Nephron progenitor cell (in vitro differentiated cells): ENCODE measurements around the gene DPP10.

Experiments used
- DNase-seq: peaks from one replicate; pipeline ENCODE4 v3.0.0; 2021
- H3K27ac Mint-ChIP-seq: 2 replicates; pipeline ENCODE4 v1.8.0; 2021; ENCODE audit warnings: mild to moderate bottlenecking, moderate library complexity, mixed read lengths
- H3K27me3 Mint-ChIP-seq: 2 replicates; pipeline ENCODE4 v1.8.0; 2021; ENCODE audit warnings: mild to moderate bottlenecking, low read depth, mixed read lengths; ENCODE audit not compliant: poor library complexity
- H3K36me3 Mint-ChIP-seq: 2 replicates; pipeline ENCODE4 v1.8.0; 2021; ENCODE audit warnings: low read depth, mixed read lengths
- H3K4me1 Mint-ChIP-seq: 2 replicates; pipeline ENCODE4 v1.8.0; 2021; ENCODE audit warnings: mixed read lengths
- H3K4me3 Mint-ChIP-seq: 2 replicates; pipeline ENCODE4 v1.8.0; 2021; ENCODE audit warnings: mild to moderate bottlenecking, moderate library complexity, mixed read lengths
- H3K9me3 Mint-ChIP-seq: 2 replicates; pipeline ENCODE4 v1.8.0; 2021; ENCODE audit warnings: mild to moderate bottlenecking, moderate library complexity, mixed read lengths
- CTCF ChIP-seq: fragments of 200-600 bp; sonication (generic); IDR thresholded peaks from 2 replicates; pipeline ENCODE4 v1.5.0; 2021; ENCODE audit warnings: antibody characterized with exemption

Gene DPP10

GRCh38 chr2:115190459-115190858, 748.0 kb downstream of the DPP10 start:
- no peak for DNase-seq
- H3K27me3 Mint-ChIP-seq = no peaks in the 10 kb centered on the region
- TF ChIP-seq CTCF = no peak
- H3K4me3 Mint-ChIP-seq = no peak overlapping the region
- H3K4me1 Mint-ChIP-seq = peaks cover 9% of the 10 kb centered on the region
- H3K36me3 Mint-ChIP-seq = peaks cover 52% of the 10 kb centered on the region
- H3K27ac Mint-ChIP-seq = no peak overlapping the region
- peaks cover 37% of the 10 kb centered on the region for H3K9me3 Mint-ChIP-seq

GRCh38 chr2:115194623-115195022, 752.2 kb downstream of the DPP10 start:
- H3K36me3 Mint-ChIP-seq = peaks cover 23% of the 10 kb centered on the region
- H3K27me3 Mint-ChIP-seq = no peaks in the 10 kb centered on the region
- TF ChIP-seq CTCF = no peak
- peaks cover 29% of the 10 kb centered on the region for H3K4me1 Mint-ChIP-seq
- peaks cover 12% of the 10 kb centered on the region for H3K9me3 Mint-ChIP-seq
- H3K4me3 Mint-ChIP-seq = no peak overlapping the region
- no peak for DNase-seq
- no peak overlapping the region for H3K27ac Mint-ChIP-seq

- DNase-seq = no peak
- peaks cover 6% of the 10 kb centered on the region for H3K36me3 Mint-ChIP-seq
- H3K4me1 Mint-ChIP-seq = peaks cover 37% of the 10 kb centered on the region
- H3K27me3 Mint-ChIP-seq = no peaks in the 10 kb centered on the region
- no peak for TF ChIP-seq CTCF
- H3K27ac Mint-ChIP-seq = no peak overlapping the region
- H3K9me3 Mint-ChIP-seq = peaks cover 2% of the 10 kb centered on the region
- no peak overlapping the region for H3K4me3 Mint-ChIP-seq
Observed at GRCh38 chr2:115196587-115196986, 754.1 kb downstream of the DPP10 start.

- H3K4me3 Mint-ChIP-seq = no peak overlapping the region
- no peaks in the 10 kb centered on the region for H3K27me3 Mint-ChIP-seq
- no peak for DNase-seq
- H3K9me3 Mint-ChIP-seq = peaks cover 6% of the 10 kb centered on the region
- no peak overlapping the region for H3K27ac Mint-ChIP-seq
- peaks cover 30% of the 10 kb centered on the region for H3K4me1 Mint-ChIP-seq
- no peak for TF ChIP-seq CTCF
- H3K36me3 Mint-ChIP-seq = peaks cover 12% of the 10 kb centered on the region
Observed at GRCh38 chr2:115199966-115200365, 757.5 kb downstream of the DPP10 start.

- Mint-ChIP-seq H3K27ac (no peak overlapping the region), H3K4me1 (peaks cover 19% of the 10 kb centered on the region), H3K9me3 (peaks cover 16% of the 10 kb centered on the region)
Observed at GRCh38 chr2:115201386-115201785, 758.9 kb downstream of the DPP10 start.

More at GRCh38 chr2:115201386-115201785, 758.9 kb downstream of the DPP10 start:
- Mint-ChIP-seq H3K4me3 (no peak overlapping the region), H3K36me3 (peaks cover 22% of the 10 kb centered on the region), H3K27me3 (peaks cover 3% of the 10 kb centered on the region)
- no peak for TF ChIP-seq CTCF
- DNase-seq = no peak
